Liver (tissue), 3 donors: ENCODE measurements around the gene POFUT1.

ENCODE experiments used
- CTCF ChIP-seq: fragments of 150-350 bp; IDR thresholded peaks from 2 replicates; pipeline ENCODE4 v1.5.1; 2017; ENCODE audit warnings: improper control_type of control experiment, low read depth, low read length; ENCODE audit not compliant: missing input control
- GABPA ChIP-seq, 2 donors: IDR thresholded peaks in 1 of 2; conservative IDR thresholded peaks in 1 of 2; 2 replicates each; pipeline ENCODE4 v1.6.1; 2016; ENCODE audit warnings: antibody characterized with exemption in 2 of 2, mild to moderate bottlenecking in 1 of 2, moderate library complexity in 1 of 2
- JUND ChIP-seq, 2 donors: IDR thresholded peaks; 2 replicates each; pipeline ENCODE4 v1.6.1; 2016; ENCODE audit warnings: antibody characterized with exemption in 2 of 2
- SP1 ChIP-seq: IDR thresholded peaks from 2 replicates; pipeline ENCODE4 v1.6.1; 2018; ENCODE audit warnings: antibody characterized with exemption, mild to moderate bottlenecking
- TAF1 ChIP-seq: conservative IDR thresholded peaks from 2 replicates; pipeline ENCODE4 v1.6.1; 2016; ENCODE audit warnings: antibody characterized with exemption, mild to moderate bottlenecking
- donor health status: healthy.
- donor health status: healthy.

- TF ChIP-seq GABPA (IDR thresholded peaks at IDR 0.05 in 1 of 2, conservative IDR thresholded peaks at IDR 0.05 in 1 of 2) (no peak), CTCF (no peak), JUND (IDR thresholded peaks at IDR 0.05) (no peak), TAF1 (no peak), SP1 (no peak)
Observed at GRCh38 chr20:32201977-32202363, 5.7 kb upstream of the POFUT1 start.
